ENCODE results near the gene NUP210.

Gene NUP210

GRCh38 chr3:13426591-13426990 lies 6.5 kb upstream of the NUP210 start:
- peaks cover 19% of the 10 kb centered on the region for H3K4me1 ChIP-seq (ENCODE audit: low read depth, poor library complexity, severe bottlenecking)
- TF ChIP-seq CTCF (conservative IDR thresholded peaks at IDR 0.05; ENCODE audit: low read depth, low read length): no peak
- no peak overlapping the region for H3K27ac ChIP-seq
- H3K9ac ChIP-seq: no peak overlapping the region
- H4K20me1 ChIP-seq (ENCODE audit: insufficient read depth): no peaks in the 10 kb centered on the region
- no peaks in the 10 kb centered on the region for H3K36me3 ChIP-seq (ENCODE audit: insufficient read depth)
- no peak overlapping the region for H3K4me2 ChIP-seq
- no peaks in the 10 kb centered on the region for H3K79me2 ChIP-seq (ENCODE audit: insufficient read depth, low read depth)
- no peak overlapping the region for H2AFZ ChIP-seq (ENCODE audit: low read depth)
- no peaks in the 10 kb centered on the region for H3K27me3 ChIP-seq (ENCODE audit: insufficient read depth, low read depth)
- no peak overlapping the region for H3K4me3 ChIP-seq (IDR thresholded peaks at IDR 0.05; ENCODE audit: insufficient read depth, low read depth, low read length)

GRCh38 chr3:13425689-13426088 lies 5.6 kb upstream of the NUP210 start:
- H3K4me3 ChIP-seq (IDR thresholded peaks at IDR 0.05; ENCODE audit: insufficient read depth, low read depth, low read length): no peak overlapping the region
- TF ChIP-seq CTCF (conservative IDR thresholded peaks at IDR 0.05; ENCODE audit: low read depth, low read length): no peak
- no peaks in the 10 kb centered on the region for H3K27me3 ChIP-seq (ENCODE audit: insufficient read depth, low read depth)

GRCh38 chr3:13424865-13425617 lies 4.9 kb upstream of the NUP210 start:
- Histone ChIP-seq H3K4me3 (IDR thresholded peaks at IDR 0.05; ENCODE audit: insufficient read depth, low read depth, low read length) (no peak overlapping the region), H4K20me1 (ENCODE audit: insufficient read depth) (no peaks in the 10 kb centered on the region), H3K36me3 (ENCODE audit: insufficient read depth) (no peaks in the 10 kb centered on the region), H3K27me3 (ENCODE audit: insufficient read depth, low read depth) (no peaks in the 10 kb centered on the region), H2AFZ (ENCODE audit: low read depth) (no peak overlapping the region), H3K27ac (no peak overlapping the region), H3K4me1 (ENCODE audit: low read depth, poor library complexity, severe bottlenecking) (peaks cover 19% of the 10 kb centered on the region), H3K4me2 (no peak overlapping the region), H3K9ac (no peak overlapping the region), H3K79me2 (ENCODE audit: insufficient read depth, low read depth) (no peaks in the 10 kb centered on the region)
- TF ChIP-seq CTCF (conservative IDR thresholded peaks at IDR 0.05; ENCODE audit: low read depth, low read length): no peak

More at GRCh38 chr3:13425689-13426088, 5.6 kb upstream of the NUP210 start:
- Histone ChIP-seq H3K4me1 (ENCODE audit: low read depth, poor library complexity, severe bottlenecking) (peaks cover 19% of the 10 kb centered on the region), H3K9ac (no peak overlapping the region), H4K20me1 (ENCODE audit: insufficient read depth) (no peaks in the 10 kb centered on the region), H3K79me2 (ENCODE audit: insufficient read depth, low read depth) (no peaks in the 10 kb centered on the region), H3K36me3 (ENCODE audit: insufficient read depth) (no peaks in the 10 kb centered on the region), H3K27ac (no peak overlapping the region), H3K4me2 (no peak overlapping the region), H2AFZ (ENCODE audit: low read depth) (no peak overlapping the region)

- Histone ChIP-seq H4K20me1 (ENCODE audit: insufficient read depth) (no peaks in the 10 kb centered on the region), H3K27me3 (ENCODE audit: insufficient read depth, low read depth) (no peaks in the 10 kb centered on the region), H3K27ac (no peak overlapping the region), H3K4me2 (no peak overlapping the region), H3K36me3 (ENCODE audit: insufficient read depth) (no peaks in the 10 kb centered on the region), H2AFZ (ENCODE audit: low read depth) (no peak overlapping the region), H3K79me2 (ENCODE audit: insufficient read depth, low read depth) (peaks cover 3% of the 10 kb centered on the region; the same call in 1 of the 2 replicates), H3K4me3 (IDR thresholded peaks at IDR 0.05; ENCODE audit: insufficient read depth, low read depth, low read length) (no peak overlapping the region), H3K4me1 (ENCODE audit: low read depth, poor library complexity, severe bottlenecking) (peaks cover 19% of the 10 kb centered on the region), H3K9ac (no peak overlapping the region)
- no peak for TF ChIP-seq CTCF (conservative IDR thresholded peaks at IDR 0.05; ENCODE audit: low read depth, low read length)
Measured at GRCh38 chr3:13424141-13424844, 4.2 kb upstream of the NUP210 start.
